Mesodermal cell (in vitro differentiated cells): Measurements from ENCODE around the gene ZGPAT.

Experiments used
- H3K27ac ChIP-seq: 2 replicates; pipeline ENCODE4 v1.7.0; 2013; ENCODE audit warnings: mild to moderate bottlenecking, low read depth, low read length, moderate library complexity; ENCODE audit not compliant: severe bottlenecking
- H3K36me3 ChIP-seq: 2 replicates; pipeline ENCODE4 v1.7.1; 2013; ENCODE audit warnings: mild to moderate bottlenecking, low read length, moderate library complexity; ENCODE audit not compliant: control insufficient read depth, insufficient read depth
- H3K4me1 ChIP-seq: one replicate; pipeline ENCODE4 v1.7.1; 2013; ENCODE audit warnings: mild to moderate bottlenecking, low read length; ENCODE audit not compliant: insufficient read depth, control insufficient read depth, poor library complexity, severe bottlenecking
- H3K4me3 ChIP-seq: 2 replicates; pipeline ENCODE4 v1.7.0; 2013; ENCODE audit warnings: low read length, control low read depth, mild to moderate bottlenecking; ENCODE audit not compliant: insufficient read depth, poor library complexity, severe bottlenecking; ENCODE audit errors: extremely low read depth
- H3K9me3 ChIP-seq: 2 replicates; pipeline ENCODE4 v1.7.1; 2013; ENCODE audit warnings: mild to moderate bottlenecking, low read length, moderate library complexity; ENCODE audit not compliant: control insufficient read depth
- WGBS, 2 experiments: methylation state at CpG; one replicate each; pipeline ENCODE4 v1.1.5; 2013; ENCODE audit warnings: missing lambda C conversion rate in 2 of 2; ENCODE audit not compliant: insufficient coverage in 2 of 2; 5-methylcytosine and 5-hydroxymethylcytosine counted together

The ZGPAT gene

GRCh38 chr20:63737945-63738686, 30.3 kb downstream of the ZGPAT start:
- Histone ChIP-seq H3K4me3 (no peak overlapping the region), H3K36me3 (peaks cover 50% of the 10 kb centered on the region), H3K27ac (no peak overlapping the region), H3K4me1 (peaks cover 18% of the 10 kb centered on the region), H3K9me3 (no peaks in the 10 kb centered on the region)
- WGBS, 2 experiments: 54 to 56% methylated on average over 28 to 29 of the region's 43 CpGs

GRCh38 chr20:63738687-63739129, 30.9 kb downstream of the ZGPAT start:
- Histone ChIP-seq H3K27ac (peak overlapping the region; percentile 72), H3K4me1 (peaks cover 18% of the 10 kb centered on the region), H3K9me3 (no peaks in the 10 kb centered on the region), H3K4me3 (peak overlapping the region; percentile 34), H3K36me3 (peaks cover 50% of the 10 kb centered on the region)
- WGBS, 2 experiments: 25 to 28% methylated on average over 21 to 22 of the region's 26 CpGs

- peaks cover 46% of the 10 kb centered on the region for H3K36me3 ChIP-seq
- no peaks in the 10 kb centered on the region for H3K9me3 ChIP-seq
- 1 to 2% methylated on average over 54 to 96 of the region's 136 CpGs for whole genome bisulfite sequencing, 2 experiments
- peak within 1 kb of the TSS; percentile 87 for H3K27ac ChIP-seq
- peaks cover 18% of the 10 kb centered on the region for H3K4me1 ChIP-seq
- H3K4me3 ChIP-seq: peak within 1 kb of the TSS; percentile 64
Measured at GRCh38 chr20:63739130-63740069, 31.6 kb downstream of the ZGPAT start, which contains the start of gene SLC2A4RG. Gene SLC2A4RG, plus strand, starts transcription at chr20:63739776. Its CDS starts 137 bp downstream, at chr20:63739913.

GRCh38 chr20:63740070-63740626, 32.3 kb downstream of the ZGPAT start:
- no peaks in the 10 kb centered on the region for H3K9me3 ChIP-seq
- peak overlapping the region; percentile 64 for H3K4me3 ChIP-seq
- peaks cover 44% of the 10 kb centered on the region for H3K36me3 ChIP-seq
- peak overlapping the region; percentile 87 for H3K27ac ChIP-seq
- peaks cover 18% of the 10 kb centered on the region for H3K4me1 ChIP-seq
- 0 to 1% methylated on average over 32 to 52 of the region's 80 CpGs for WGBS, 2 experiments

GRCh38 chr20:63740627-63741353, 33.0 kb downstream of the ZGPAT start:
- Histone ChIP-seq H3K4me1 (peaks cover 18% of the 10 kb centered on the region), H3K27ac (peak overlapping the region; percentile 87), H3K4me3 (peak overlapping the region; percentile 64), H3K9me3 (no peaks in the 10 kb centered on the region), H3K36me3 (peaks cover 44% of the 10 kb centered on the region)
- WGBS, 2 experiments: 3 to 6% methylated on average over 17 to 19 of the region's 29 CpGs

GRCh38 chr20:63741354-63741675, 33.5 kb downstream of the ZGPAT start:
- Histone ChIP-seq H3K4me1 (peaks cover 18% of the 10 kb centered on the region), H3K9me3 (no peaks in the 10 kb centered on the region), H3K36me3 (peaks cover 45% of the 10 kb centered on the region), H3K4me3 (peak overlapping the region; percentile 64), H3K27ac (peak overlapping the region; percentile 87)
- WGBS, 2 experiments: 59 to 66% methylated on average over 4 to 5 of the region's 6 CpGs

- Histone ChIP-seq H3K4me3 (peak overlapping the region; percentile 64), H3K9me3 (no peaks in the 10 kb centered on the region), H3K4me1 (peaks cover 18% of the 10 kb centered on the region), H3K27ac (no peak overlapping the region), H3K36me3 (peaks cover 45% of the 10 kb centered on the region)
- 91 to 93% methylated on average over 19 to 27 of the region's 30 CpGs for WGBS, 2 experiments
Measured at GRCh38 chr20:63741676-63742380, 34.0 kb downstream of the ZGPAT start.

GRCh38 chr20:63742381-63743024, 34.7 kb downstream of the ZGPAT start:
- H3K4me1 ChIP-seq: peaks cover 18% of the 10 kb centered on the region
- no peak overlapping the region for H3K4me3 ChIP-seq
- peaks cover 42% of the 10 kb centered on the region for H3K36me3 ChIP-seq
- WGBS, 2 experiments: 93% methylated on average over 21 to 35 of the region's 37 CpGs
- H3K9me3 ChIP-seq: no peaks in the 10 kb centered on the region
- no peak overlapping the region for H3K27ac ChIP-seq

- 93 to 97% methylated on average over 22 of the region's 31 CpGs for WGBS, 2 experiments
Measured at GRCh38 chr20:63743210-63743970, 35.6 kb downstream of the ZGPAT start.

More at GRCh38 chr20:63743210-63743970, 35.6 kb downstream of the ZGPAT start:
- Histone ChIP-seq H3K4me3 (no peak overlapping the region), H3K9me3 (no peaks in the 10 kb centered on the region), H3K4me1 (peaks cover 14% of the 10 kb centered on the region), H3K27ac (no peak overlapping the region), H3K36me3 (peaks cover 42% of the 10 kb centered on the region)
